H9 (cell line): ENCODE results near the gene WAPL. TPM values are rescaled to one million over a fixed set of nuclear protein-coding genes. Genes with fewer than 3 reads are reported as not detected.

Experiments
- DNase-seq: peaks from one replicate; pipeline ENCODE4 v3.0.0-alpha.2; 2017
- H2AFZ ChIP-seq: one replicate; pipeline ENCODE4 v1.6.1; 2013; ENCODE audit warnings: mild to moderate bottlenecking, low read length, control low read depth, moderate library complexity
- H2AK5ac ChIP-seq: 2 replicates; pipeline ENCODE4 v1.6.1; 2013; ENCODE audit warnings: low read length, control low read depth, mixed read lengths; ENCODE audit not compliant: insufficient read length
- H2BK120ac ChIP-seq: one replicate; pipeline ENCODE4 v1.6.1; 2013; ENCODE audit warnings: low read depth, mild to moderate bottlenecking, low read length, control low read depth, inconsistent platforms; ENCODE audit not compliant: poor library complexity, severe bottlenecking
- H2BK12ac ChIP-seq: 2 replicates; pipeline ENCODE4 v1.6.1; 2013; ENCODE audit warnings: low read length, control low read depth, mixed read lengths, low read depth; ENCODE audit not compliant: insufficient read length
- H2BK15ac ChIP-seq: 2 replicates; pipeline ENCODE4 v1.6.1; 2013; ENCODE audit warnings: low read depth, low read length, control low read depth
- H2BK20ac ChIP-seq: one replicate; pipeline ENCODE4 v1.6.1; 2013; ENCODE audit warnings: low read depth, mild to moderate bottlenecking, low read length, control low read depth, inconsistent platforms; ENCODE audit not compliant: poor library complexity, severe bottlenecking
- H2BK5ac ChIP-seq: 2 replicates; pipeline ENCODE4 v1.6.1; 2013; ENCODE audit warnings: low read length, control low read depth, mixed read lengths; ENCODE audit not compliant: insufficient read length
- H3K14ac ChIP-seq: 2 replicates; pipeline ENCODE4 v1.6.1; 2013; ENCODE audit warnings: low read length, control low read depth; ENCODE audit not compliant: insufficient read depth
- H3K18ac ChIP-seq: 2 replicates; pipeline ENCODE4 v1.6.1; 2013; ENCODE audit warnings: low read depth, mild to moderate bottlenecking, mixed read lengths, low read length, control low read depth; ENCODE audit not compliant: insufficient read length
- H3K23ac ChIP-seq: 2 replicates; pipeline ENCODE4 v1.6.1; 2013; ENCODE audit warnings: low read length, control low read depth, mixed read lengths, low read depth; ENCODE audit not compliant: insufficient read length
- H3K23me2 ChIP-seq: 2 replicates; pipeline ENCODE4 v1.6.1; 2013; ENCODE audit warnings: low read depth, mild to moderate bottlenecking, mixed read lengths, low read length, control low read depth; ENCODE audit not compliant: insufficient read length, poor library complexity, severe bottlenecking
- H3K27ac ChIP-seq: 2 replicates; pipeline ENCODE4 v1.5.1; 2013; ENCODE audit warnings: low read length, control low read depth, mixed read lengths, low read depth; ENCODE audit not compliant: insufficient read length
- H3K27me3 ChIP-seq: 2 replicates; pipeline ENCODE4 v1.6.1; 2013; ENCODE audit warnings: low read length, control low read depth, inconsistent platforms; ENCODE audit not compliant: insufficient read depth
- H3K4ac ChIP-seq: 2 replicates; pipeline ENCODE4 v1.6.1; 2013; ENCODE audit warnings: low read depth, mild to moderate bottlenecking, control low read depth, inconsistent platforms, low read length, moderate library complexity
- H3K4me1 ChIP-seq: 2 replicates; pipeline ENCODE4 v1.6.1; 2013; ENCODE audit warnings: low read length, control low read depth, inconsistent platforms; ENCODE audit not compliant: insufficient read depth
- H3K4me2 ChIP-seq: 2 replicates; pipeline ENCODE4 v1.6.1; 2013; ENCODE audit warnings: low read length, control low read depth, mixed read lengths; ENCODE audit not compliant: insufficient read length, insufficient read depth
- H3K56ac ChIP-seq: 2 replicates; pipeline ENCODE4 v1.6.1; 2013; ENCODE audit warnings: low read depth, mild to moderate bottlenecking, mixed read lengths, low read length, control low read depth; ENCODE audit not compliant: insufficient read length
- H3K79me1 ChIP-seq: 2 replicates; pipeline ENCODE4 v1.6.1; 2013; ENCODE audit warnings: low read depth, mild to moderate bottlenecking, moderate library complexity, low read length, control low read depth, inconsistent platforms; ENCODE audit not compliant: insufficient read depth, poor library complexity, severe bottlenecking
- H3K79me2 ChIP-seq: 2 replicates; pipeline ENCODE4 v1.6.1; 2013; ENCODE audit warnings: low read length, control low read depth, inconsistent platforms; ENCODE audit not compliant: insufficient read depth
- H3K9ac ChIP-seq: 2 replicates; pipeline ENCODE4 v1.6.1; 2013; ENCODE audit warnings: low read length, control low read depth, mixed read lengths; ENCODE audit not compliant: insufficient read length; ENCODE audit errors: extremely low read depth
- H3K9me3 ChIP-seq: one replicate; pipeline ENCODE4 v1.6.1; 2013; ENCODE audit warnings: low read depth, low read length, inconsistent platforms; ENCODE audit not compliant: control insufficient read depth
- H3T11ph ChIP-seq: one replicate; pipeline ENCODE4 v1.6.1; 2013; ENCODE audit warnings: mild to moderate bottlenecking, low read length, control low read depth, inconsistent platforms
- H4K20me1 ChIP-seq: one replicate; pipeline ENCODE4 v1.6.1; 2013; ENCODE audit not compliant: control insufficient read depth, insufficient read length, insufficient read depth
- H4K5ac ChIP-seq: 2 replicates; pipeline ENCODE4 v1.6.1; 2013; ENCODE audit warnings: low read depth, mild to moderate bottlenecking, mixed read lengths, low read length, control low read depth; ENCODE audit not compliant: insufficient read length
- H4K8ac ChIP-seq: replicated peaks from 2 replicates; pipeline ENCODE4 v1.6.1; 2013; ENCODE audit warnings: low read length, control low read depth, mixed read lengths, low read depth; ENCODE audit not compliant: insufficient read length
- H4K91ac ChIP-seq: 2 replicates; pipeline ENCODE4 v1.6.1; 2013; ENCODE audit warnings: low read depth, mild to moderate bottlenecking, moderate library complexity, mixed read lengths, low read length, control low read depth; ENCODE audit not compliant: insufficient read length
- H3K27ac Mint-ChIP-seq, 3 experiments: 2 replicates in 2 of 3; 3 replicates in 1 of 3; pipeline ENCODE4 v1.8.0; 2020 to 2021; ENCODE audit warnings: mixed read lengths in 3 of 3, mild to moderate bottlenecking in 1 of 3, moderate library complexity in 1 of 3
- H3K27me3 Mint-ChIP-seq: 2 replicates; pipeline ENCODE4 v1.8.0; 2021; ENCODE audit warnings: low read depth, mild to moderate bottlenecking, moderate library complexity, mixed read lengths
- H3K36me3 Mint-ChIP-seq, 3 experiments: 2 replicates in 2 of 3; 3 replicates in 1 of 3; pipeline ENCODE4 v1.8.0; 2020 to 2021; ENCODE audit warnings: low read depth in 3 of 3, mixed read lengths in 3 of 3; ENCODE audit not compliant: insufficient read depth in 1 of 3
- H3K4me1 Mint-ChIP-seq, 2 experiments: 2 replicates each; pipeline ENCODE4 v1.8.0; 2020; ENCODE audit warnings: mixed read lengths in 2 of 2
- H3K4me3 Mint-ChIP-seq, 2 experiments: 2 replicates in 1 of 2; 3 replicates in 1 of 2; pipeline ENCODE4 v1.8.0; 2020 to 2021; ENCODE audit warnings: mild to moderate bottlenecking in 2 of 2, mixed read lengths in 2 of 2, moderate library complexity in 1 of 2
- H3K9me3 Mint-ChIP-seq, 2 experiments: 2 replicates in 1 of 2; 3 replicates in 1 of 2; pipeline ENCODE4 v1.8.0; 2020; ENCODE audit warnings: mild to moderate bottlenecking in 2 of 2, mixed read lengths in 2 of 2, moderate library complexity in 1 of 2
- CTCF ChIP-seq: fragments of 200-600 bp; sonication (generic); conservative IDR thresholded peaks from 3 replicates; pipeline ENCODE4 v1.8.0; 2021; ENCODE audit warnings: antibody characterized with exemption, mild to moderate bottlenecking
- WGBS: extraction: QIAGEN DNeasy Blood & Tissue Kit; methylation state at CpG from one replicate; pipeline ENCODE4 v1.1.7; 2013; ENCODE audit warnings: missing lambda C conversion rate, low lambda C conversion rate, mixed read lengths; ENCODE audit not compliant: insufficient read length; ENCODE audit errors: extremely low coverage; 5-methylcytosine and 5-hydroxymethylcytosine counted together
- total RNA-seq: library from RNA; stranded (reverse); gene quantifications from 2 replicates; pipeline ENCODE4 v1.2.1, GENCODE V29; 2021

WAPL gene
- total RNA-seq, 1 experiment from 2014 or later = 61.4 TPM

- H4K5ac ChIP-seq = no peak overlapping the region
- H2AK5ac ChIP-seq = no peak overlapping the region
- no peak overlapping the region for H3K14ac ChIP-seq
- H2BK120ac ChIP-seq = no peak overlapping the region
- no peak overlapping the region for H3K4me2 ChIP-seq
- no peak overlapping the region for H2BK12ac ChIP-seq
- no peak overlapping the region for H3K23ac ChIP-seq
- no peak overlapping the region for H3K18ac ChIP-seq
- WGBS = no CpG with 5 or more reads among the region's 4 CpGs
- H3K9me3 ChIP-seq = no peaks in the 10 kb centered on the region
- no peak overlapping the region for H2BK20ac ChIP-seq
- no peaks in the 10 kb centered on the region; a peak in 1 of 7 replicates for H3K36me3 Mint-ChIP-seq
- no peak overlapping the region for H3K27ac Mint-ChIP-seq
- no peak for DNase-seq
- H3K9ac ChIP-seq = no peak overlapping the region
- H2AFZ ChIP-seq = no peak overlapping the region
- no peaks in the 10 kb centered on the region for H3K4me1 ChIP-seq
- no peak overlapping the region for H4K91ac ChIP-seq
- no peaks in the 10 kb centered on the region for H4K20me1 ChIP-seq
- no peaks in the 10 kb centered on the region for H3K79me1 ChIP-seq
- no peaks in the 10 kb centered on the region for H3K4me1 Mint-ChIP-seq
- no peaks in the 10 kb centered on the region for H3K27me3 ChIP-seq
- H3T11ph ChIP-seq = no peak overlapping the region
- H3K56ac ChIP-seq = no peak overlapping the region
- no peak overlapping the region for H3K4me3 Mint-ChIP-seq
- no peaks in the 10 kb centered on the region for H3K27me3 Mint-ChIP-seq
- no peak overlapping the region for H2BK5ac ChIP-seq
- no peak overlapping the region for H3K4ac ChIP-seq
- no peaks in the 10 kb centered on the region for H3K23me2 ChIP-seq
- peaks cover 0 to 3% of the 10 kb centered on the region in 2 experiments; a peak in 2 of 5 replicates for H3K9me3 Mint-ChIP-seq
- H3K27ac ChIP-seq = no peak overlapping the region
- no peak for TF ChIP-seq CTCF
- no peaks in the 10 kb centered on the region for H3K79me2 ChIP-seq
- H2BK15ac ChIP-seq = no peak overlapping the region
- H4K8ac ChIP-seq = no peak overlapping the region
Measured at GRCh38 chr10:86545101-86545500, 23.5 kb upstream of the WAPL start.
